IMR-90 (cell line): ENCODE data around the gene ZKSCAN4.

Experiments used
- CEBPB ChIP-seq: IDR thresholded peaks from 2 replicates; pipeline ENCODE4 v1.6.1; 2012; ENCODE audit warnings: low read depth, low read length, improper control_type of control experiment
- FOS ChIP-seq: fragments of 150-350 bp; IDR thresholded peaks from 2 replicates; pipeline ENCODE4 v1.6.1; 2016; ENCODE audit warnings: low read depth, low read length
- POLR2A ChIP-seq: IDR thresholded peaks from 2 replicates; pipeline ENCODE4 v1.6.1; 2012; ENCODE audit warnings: mild to moderate bottlenecking, low read depth, low read length
- RCOR1 ChIP-seq: IDR thresholded peaks from 2 replicates; pipeline ENCODE4 v1.6.1; 2012; ENCODE audit warnings: mild to moderate bottlenecking, low read length, improper control_type of control experiment; ENCODE audit not compliant: insufficient replicate concordance
- RFX5 ChIP-seq: IDR thresholded peaks from 2 replicates; pipeline ENCODE4 v1.8.0; 2012; ENCODE audit warnings: low read depth, mild to moderate bottlenecking, low read length, moderate library complexity
- SMC3 ChIP-seq: fragments of 150-350 bp; IDR thresholded peaks from 2 replicates; pipeline ENCODE4 v1.6.1; 2016; ENCODE audit warnings: low read depth, mild to moderate bottlenecking, antibody characterized with exemption, low read length, moderate library complexity
- TF ChIP-seq, protein P1 (sequence below): conservative IDR thresholded peaks from 2 replicates; pipeline ENCODE4 v1.5.1; 2012; ENCODE audit warnings: mild to moderate bottlenecking, low read depth, low read length, improper control_type of control experiment
- TF ChIP-seq, protein P2 (sequence below): fragments of 150-350 bp; IDR thresholded peaks from 2 replicates; pipeline ENCODE4 v1.6.1; 2016; ENCODE audit warnings: low read depth, mild to moderate bottlenecking, low read length, moderate library complexity, borderline replicate concordance

DNA sequence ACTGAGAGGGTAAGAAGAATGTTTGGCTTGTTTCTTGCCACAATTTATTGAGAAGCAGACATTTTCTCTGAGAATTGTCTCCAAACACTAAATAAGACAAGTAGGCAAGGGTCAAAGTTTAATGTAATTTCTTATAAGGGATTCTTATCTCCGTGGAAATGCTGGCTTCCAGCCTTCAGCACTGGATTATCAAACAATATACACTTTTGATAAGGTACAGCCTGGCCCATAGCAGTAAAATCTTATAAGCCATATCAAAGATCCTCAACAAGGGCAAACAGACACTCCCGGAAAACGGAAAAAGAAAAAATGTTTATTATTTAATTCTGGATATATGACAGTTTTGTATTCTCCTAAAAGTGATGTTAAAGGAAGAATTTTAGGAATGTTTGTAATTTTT, 45.5 kb downstream of the ZKSCAN4 start:
- TF ChIP-seq, protein P1, sequence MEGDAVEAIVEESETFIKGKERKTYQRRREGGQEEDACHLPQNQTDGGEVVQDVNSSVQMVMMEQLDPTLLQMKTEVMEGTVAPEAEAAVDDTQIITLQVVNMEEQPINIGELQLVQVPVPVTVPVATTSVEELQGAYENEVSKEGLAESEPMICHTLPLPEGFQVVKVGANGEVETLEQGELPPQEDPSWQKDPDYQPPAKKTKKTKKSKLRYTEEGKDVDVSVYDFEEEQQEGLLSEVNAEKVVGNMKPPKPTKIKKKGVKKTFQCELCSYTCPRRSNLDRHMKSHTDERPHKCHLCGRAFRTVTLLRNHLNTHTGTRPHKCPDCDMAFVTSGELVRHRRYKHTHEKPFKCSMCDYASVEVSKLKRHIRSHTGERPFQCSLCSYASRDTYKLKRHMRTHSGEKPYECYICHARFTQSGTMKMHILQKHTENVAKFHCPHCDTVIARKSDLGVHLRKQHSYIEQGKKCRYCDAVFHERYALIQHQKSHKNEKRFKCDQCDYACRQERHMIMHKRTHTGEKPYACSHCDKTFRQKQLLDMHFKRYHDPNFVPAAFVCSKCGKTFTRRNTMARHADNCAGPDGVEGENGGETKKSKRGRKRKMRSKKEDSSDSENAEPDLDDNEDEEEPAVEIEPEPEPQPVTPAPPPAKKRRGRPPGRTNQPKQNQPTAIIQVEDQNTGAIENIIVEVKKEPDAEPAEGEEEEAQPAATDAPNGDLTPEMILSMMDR, result no peak
- no peak for TF ChIP-seq CEBPB
- TF ChIP-seq FOS, result no peak
- TF ChIP-seq POLR2A, result no peak
- TF ChIP-seq, protein P2, sequence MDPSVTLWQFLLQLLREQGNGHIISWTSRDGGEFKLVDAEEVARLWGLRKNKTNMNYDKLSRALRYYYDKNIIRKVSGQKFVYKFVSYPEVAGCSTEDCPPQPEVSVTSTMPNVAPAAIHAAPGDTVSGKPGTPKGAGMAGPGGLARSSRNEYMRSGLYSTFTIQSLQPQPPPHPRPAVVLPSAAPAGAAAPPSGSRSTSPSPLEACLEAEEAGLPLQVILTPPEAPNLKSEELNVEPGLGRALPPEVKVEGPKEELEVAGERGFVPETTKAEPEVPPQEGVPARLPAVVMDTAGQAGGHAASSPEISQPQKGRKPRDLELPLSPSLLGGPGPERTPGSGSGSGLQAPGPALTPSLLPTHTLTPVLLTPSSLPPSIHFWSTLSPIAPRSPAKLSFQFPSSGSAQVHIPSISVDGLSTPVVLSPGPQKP, result no peak
- no peak for TF ChIP-seq SMC3
- TF ChIP-seq RCOR1, result no peak
- no peak for TF ChIP-seq RFX5
